HCT116 (cell line): ENCODE measurements around the gene HS6ST1. TPM values are rescaled to one million over a fixed set of nuclear protein-coding genes. Genes with fewer than 3 reads are reported as not detected.

ENCODE experiments used
- ATAC-seq: fragments of 200-7000 bp; cut with Tn5 transposase; 2 replicates; pipeline ENCODE4 v1.9.1; 2020; ENCODE audit warnings: mild to moderate bottlenecking, moderate library complexity
- BruUV-seq: library from RNA; stranded (reverse); fragments of 400-500 nt; replicated peaks from 2 replicates; lab custom pipeline; 2021; lab: Mats Ljungman, UMichigan
- CTCF ChIA-PET: fragments of 300-600 bp; sonication (Branson Sonifier 250); formaldehyde crosslinking; loops from one replicate; lab custom pipeline; 2021; ENCODE audit warnings: antibody characterized with exemption; lab: Charles Lee
- POLR2A ChIA-PET: fragments of 300-600, 350-600 bp; sonication (Branson Sonifier 250); formaldehyde crosslinking; loops from one replicate; lab custom pipeline; 2021; ENCODE audit warnings: antibody characterized with exemption; lab: Charles Lee
- RAD21 ChIA-PET, 2 experiments: fragments of 300-600 bp; sonication (Branson Sonifier 250); formaldehyde crosslinking; loops; one replicate each; lab custom pipeline; 2023; ENCODE audit warnings: low total read pairs in 2 of 2; ENCODE audit not compliant: uncharacterized antibody in 2 of 2, unreplicated experiment in 2 of 2, low non-redundant PET in 1 of 2; lab: Charles Lee
- DNase-seq: peaks from one replicate; pipeline ENCODE4 v3.0.0-alpha.2; 2010; ENCODE audit warnings: low read depth, low spot score
- H2AFZ ChIP-seq: fragments of 200-600 bp; shearing (Covaris generic), sonication (generic); 2 replicates; pipeline ENCODE4 v1.6.1; 2017; ENCODE audit warnings: low read depth, mixed run types, mixed read lengths, antibody characterized with exemption, low read length; ENCODE audit not compliant: poor library complexity, severe bottlenecking
- H3K27ac ChIP-seq: 2 replicates; pipeline ENCODE4 v1.5.1; 2012; ENCODE audit warnings: low read depth, low read length
- H3K27me3 ChIP-seq: fragments of 200-600 bp; sonication (generic); 2 replicates; pipeline ENCODE4 v1.6.1; 2016; ENCODE audit warnings: mixed run types, low read length, mixed read lengths; ENCODE audit not compliant: insufficient read depth
- H3K36me3 ChIP-seq, 2 experiments: fragments of 200-500 bp in 1 of 2; fragments of 200-600 bp in 1 of 2; sonication (Bioruptor generic) in 1 of 2; sonication (generic) in 1 of 2; 2 replicates each; pipeline versions ENCODE4 v1.5.1 to v1.6.1; 2014 to 2016; ENCODE audit warnings: low read length in 2 of 2, inconsistent platforms in 1 of 2, mixed read lengths in 1 of 2, mixed run types in 1 of 2; ENCODE audit not compliant: insufficient read depth in 2 of 2, control insufficient read depth in 1 of 2
- H3K4me1 ChIP-seq, 2 experiments: fragments of 200-600 bp in 1 of 2; sonication (generic) in 1 of 2; 2 replicates each; pipeline versions ENCODE4 v1.5.1 to v1.6.1; 2012 to 2017; ENCODE audit warnings: low read length in 2 of 2, inconsistent platforms in 1 of 2, mild to moderate bottlenecking in 1 of 2, mixed read lengths in 1 of 2, mixed run types in 1 of 2, moderate library complexity in 1 of 2; ENCODE audit not compliant: insufficient read depth in 2 of 2, control insufficient read depth in 1 of 2
- H3K4me2 ChIP-seq: fragments of 200-600 bp; sonication (generic); 2 replicates; pipeline ENCODE4 v1.6.1; 2017; ENCODE audit warnings: mixed run types, low read length, mixed read lengths
- H3K4me3 ChIP-seq, 2 experiments: fragments of 200-600 bp in 1 of 2; sonication (generic) in 1 of 2; replicated peaks in 1 of 2; 2 replicates each; pipeline ENCODE4 v1.5.1; 2011 to 2016; ENCODE audit warnings: low read length in 2 of 2, control low read depth in 1 of 2, low read depth in 1 of 2, mild to moderate bottlenecking in 1 of 2, mixed read lengths in 1 of 2, mixed run types in 1 of 2
- H3K79me2 ChIP-seq: fragments of 200-600 bp; sonication (generic); 2 replicates; pipeline ENCODE4 v1.6.1; 2017; ENCODE audit warnings: mild to moderate bottlenecking, mixed run types, low read length, moderate library complexity, mixed read lengths; ENCODE audit not compliant: insufficient read depth
- H3K9ac ChIP-seq: fragments of 200-600 bp; sonication (generic); 2 replicates; pipeline ENCODE4 v1.6.1; 2016; ENCODE audit warnings: low read length, mixed read lengths
- H3K9me2 ChIP-seq: fragments of 200-600 bp; sonication (generic), shearing (Covaris generic); 2 replicates; pipeline ENCODE4 v1.6.1; 2017; ENCODE audit warnings: mixed run types, mild to moderate bottlenecking, moderate library complexity; ENCODE audit not compliant: insufficient read depth
- H3K9me3 ChIP-seq, 2 experiments: fragments of 200-500 bp in 1 of 2; fragments of 200-600 bp in 1 of 2; sonication (Bioruptor generic) in 1 of 2; sonication (generic) in 1 of 2; 2 replicates each; pipeline ENCODE4 v1.6.1; 2014 to 2017; ENCODE audit warnings: low read length in 2 of 2, mixed read lengths in 2 of 2, inconsistent platforms in 1 of 2, low read depth in 1 of 2, mild to moderate bottlenecking in 1 of 2, mixed run types in 1 of 2, moderate library complexity in 1 of 2; ENCODE audit not compliant: control insufficient read depth in 1 of 2, insufficient read depth in 1 of 2
- H4K20me1 ChIP-seq: fragments of 200-600 bp; sonication (generic), shearing (Covaris generic); 2 replicates; pipeline ENCODE4 v1.6.1; 2017; ENCODE audit warnings: mixed run types, mild to moderate bottlenecking, moderate library complexity; ENCODE audit not compliant: insufficient read depth
- ELF1 ChIP-seq: IDR thresholded peaks from 2 replicates; pipeline ENCODE4 v1.6.1; 2012; ENCODE audit warnings: low read depth, borderline replicate concordance
- EZH2phosphoT487 ChIP-seq: fragments of 200-600 bp; IDR thresholded peaks from 2 replicates; pipeline ENCODE4 v1.6.1; 2018; ENCODE audit warnings: antibody characterized with exemption, borderline replicate concordance
- POLR2A ChIP-seq: IDR thresholded peaks from 2 replicates; pipeline ENCODE4 v1.7.0; 2011; ENCODE audit warnings: borderline replicate concordance; ENCODE audit not compliant: insufficient read depth, insufficient read length; ENCODE audit errors: extremely low read depth
- SP1 ChIP-seq: IDR thresholded peaks from 2 replicates; pipeline ENCODE4 v1.6.1; 2012; ENCODE audit warnings: low read depth
- TCF7L2 ChIP-seq: IDR thresholded peaks from 2 replicates; pipeline ENCODE4 v1.7.0; 2011; ENCODE audit warnings: borderline replicate concordance, inconsistent platforms; ENCODE audit not compliant: insufficient read depth, insufficient read length; ENCODE audit errors: extremely low read depth
- YY1 ChIP-seq: IDR thresholded peaks from 2 replicates; pipeline ENCODE4 v1.6.1; 2011; ENCODE audit warnings: low read length, low read depth, moderate library complexity, mild to moderate bottlenecking; ENCODE audit not compliant: insufficient replicate concordance; ENCODE audit errors: extremely low read depth
- ZFX ChIP-seq: fragments of 450-650 bp; IDR thresholded peaks from 2 replicates; pipeline ENCODE4 v1.6.1; 2017
- ZNF274 ChIP-seq: fragments of 200-500 bp; sonication (Bioruptor generic); IDR thresholded peaks from 2 replicates; pipeline ENCODE4 v1.6.1; 2014; ENCODE audit warnings: mild to moderate bottlenecking, low read depth, low read length, inconsistent platforms
- intact Hi-C: fragments of 100-400 bp; cut with micrococcal nuclease; formaldehyde crosslinking; loops from 2 replicates; pipeline ENCODE4 v1.10.0; 2022
- total RNA-seq: library from RNA; stranded (reverse); gene quantifications from one replicate; pipeline ENCODE4 v1.2.1, GENCODE V29; 2021; ENCODE audit not compliant: unreplicated experiment
- TF ChIP-seq, protein P1 (sequence below): IDR thresholded peaks from 2 replicates; pipeline ENCODE4 v1.6.1; 2011; ENCODE audit warnings: mild to moderate bottlenecking, low read length, moderate library complexity; ENCODE audit not compliant: insufficient replicate concordance; ENCODE audit errors: extremely low read depth

The HS6ST1 gene
- total RNA-seq, 1 experiment from 2014 or later, result 35.0 TPM

DNA sequence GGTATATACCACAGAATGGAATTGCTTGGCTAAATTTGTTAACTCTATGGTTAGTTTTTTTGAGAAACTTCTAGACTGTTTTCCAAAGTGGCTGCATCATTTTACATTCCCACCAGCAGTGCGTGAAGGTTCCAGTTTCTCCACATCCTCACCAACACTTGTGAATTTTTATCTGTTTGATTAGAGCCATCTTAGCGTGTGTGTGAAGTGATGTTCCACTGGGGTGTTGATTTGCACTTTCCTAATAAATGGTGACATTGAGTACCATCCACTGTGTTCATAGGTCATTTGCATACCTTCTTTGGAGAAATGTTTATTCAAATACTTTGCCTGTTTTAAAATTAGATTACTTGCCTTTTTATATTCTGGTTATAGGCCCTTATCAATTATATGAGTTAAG is 37.5 kb upstream of the HS6ST1 start:
- Histone ChIP-seq H3K36me3 (no peaks in the 10 kb centered on the region), H4K20me1 (no peaks in the 10 kb centered on the region), H3K27me3 (no peaks in the 10 kb centered on the region), H3K79me2 (no peaks in the 10 kb centered on the region), H3K9me3 (0 out of 4 replicates have a peak, but pooled peaks cover 0 to 2% of the 10 kb centered on the region in 2 experiments), H2AFZ (no peak overlapping the region), H3K27ac (no peak overlapping the region), H3K4me2 (no peak overlapping the region), H3K4me1 (no peaks in the 10 kb centered on the region), H3K4me3 (no peak overlapping the region), H3K9me2 (no peaks in the 10 kb centered on the region), H3K9ac (no peak overlapping the region)
- ATAC-seq (no peak), DNase-seq (no peak)
- CTCF ChIA-PET, result no interaction called here
- POLR2A ChIA-PET, result no interaction called here
- no peak for TF ChIP-seq ZFX
- no peak for TF ChIP-seq POLR2A
- no peak for TF ChIP-seq ZNF274
- no peak for TF ChIP-seq YY1
- no peak for TF ChIP-seq ELF1
- TF ChIP-seq TCF7L2, result no peak
- no peak for TF ChIP-seq EZH2phosphoT487
- TF ChIP-seq, protein P1, sequence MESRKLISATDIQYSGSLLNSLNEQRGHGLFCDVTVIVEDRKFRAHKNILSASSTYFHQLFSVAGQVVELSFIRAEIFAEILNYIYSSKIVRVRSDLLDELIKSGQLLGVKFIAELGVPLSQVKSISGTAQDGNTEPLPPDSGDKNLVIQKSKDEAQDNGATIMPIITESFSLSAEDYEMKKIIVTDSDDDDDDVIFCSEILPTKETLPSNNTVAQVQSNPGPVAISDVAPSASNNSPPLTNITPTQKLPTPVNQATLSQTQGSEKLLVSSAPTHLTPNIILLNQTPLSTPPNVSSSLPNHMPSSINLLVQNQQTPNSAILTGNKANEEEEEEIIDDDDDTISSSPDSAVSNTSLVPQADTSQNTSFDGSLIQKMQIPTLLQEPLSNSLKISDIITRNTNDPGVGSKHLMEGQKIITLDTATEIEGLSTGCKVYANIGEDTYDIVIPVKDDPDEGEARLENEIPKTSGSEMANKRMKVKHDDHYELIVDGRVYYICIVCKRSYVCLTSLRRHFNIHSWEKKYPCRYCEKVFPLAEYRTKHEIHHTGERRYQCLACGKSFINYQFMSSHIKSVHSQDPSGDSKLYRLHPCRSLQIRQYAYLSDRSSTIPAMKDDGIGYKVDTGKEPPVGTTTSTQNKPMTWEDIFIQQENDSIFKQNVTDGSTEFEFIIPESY, result no peak
- no peak for TF ChIP-seq SP1
- no TSS peak for BruUV-seq
- intact Hi-C loops, result no loop called here
- RAD21 ChIA-PET, result no interaction called here
